Esophagus muscularis mucosa (tissue), 4 donors: Measurements from ENCODE around the gene HPS6. TPM values are rescaled to one million over a fixed set of nuclear protein-coding genes. Genes with fewer than 3 reads are reported as not detected.
A peak's percentile ranks its signal among the peaks of the same experiment; 100 is the strongest.

Source experiments
- DNase-seq: peaks from one replicate; pipeline ENCODE4 v3.0.0-alpha.2; 2017; ENCODE audit errors: extremely low spot score
- H3K27ac ChIP-seq, 4 donors: fragments of 200-600 bp; sonication (generic); replicated peaks in 1 of 4; 1 replicate in 3 of 4; 2 replicates in 1 of 4; pipeline ENCODE4 v1.5.1; 2016 to 2019; ENCODE audit warnings: mild to moderate bottlenecking in 1 of 4
- H3K27me3 ChIP-seq, 4 donors: fragments of 200-600 bp; sonication (generic); one replicate each; pipeline versions ENCODE4 v1.5.1 to v1.6.0; 2016 to 2019
- H3K36me3 ChIP-seq, 4 donors: fragments of 200-600 bp; sonication (generic); one replicate each; pipeline ENCODE4 v1.5.1; 2016 to 2019
- H3K4me1 ChIP-seq, 4 donors: fragments of 200-600 bp; sonication (generic); one replicate each; pipeline ENCODE4 v1.5.1; 2016 to 2019
- H3K4me3 ChIP-seq, 4 donors: fragments of 200-600 bp; sonication (generic); 1 replicate in 2 of 4; 2 replicates in 2 of 4; pipeline ENCODE4 v1.5.1; 2016 to 2019; ENCODE audit warnings: mild to moderate bottlenecking in 4 of 4, moderate library complexity in 1 of 4
- H3K9me3 ChIP-seq, 4 donors: fragments of 200-600 bp; sonication (generic); 1 replicate in 3 of 4; 2 replicates in 1 of 4; pipeline ENCODE4 v1.5.1; 2016 to 2019
- CTCF ChIP-seq, 3 experiments: fragments of 200-600 bp in 2 of 3; fragments of 450-650 bp in 1 of 3; sonication (generic) in 2 of 3; IDR thresholded peaks; one replicate each; pipeline ENCODE4 v1.5.1; 2017 to 2019; ENCODE audit warnings: antibody characterized with exemption in 3 of 3, mild to moderate bottlenecking in 2 of 3, moderate library complexity in 1 of 3
- EP300 ChIP-seq: sonication (generic); formaldehyde crosslinking; IDR thresholded peaks from one replicate; pipeline ENCODE4 v1.6.1; 2017; ENCODE audit warnings: antibody characterized with exemption
- POLR2A ChIP-seq: fragments of 450-650 bp; IDR thresholded peaks from one replicate; pipeline ENCODE4 v1.6.1; 2017; ENCODE audit warnings: antibody characterized with exemption, moderate library complexity, mild to moderate bottlenecking, low read depth
- POLR2AphosphoS5 ChIP-seq, 2 donors: sonication (generic); formaldehyde crosslinking; IDR thresholded peaks; one replicate each; pipeline ENCODE4 v1.6.1; 2017; ENCODE audit warnings: antibody characterized with exemption in 2 of 2
- WGBS: methylation state at CpG from one replicate; pipeline ENCODE4 v1.1.5; 2018; 5-methylcytosine and 5-hydroxymethylcytosine counted together
- intact Hi-C: fragments of 100-400 bp; cut with DNase I; formaldehyde crosslinking; loops from one replicate; pipeline ENCODE4 v1.15.1; 2023
- total RNA-seq, 4 donors: library from RNA; depleted of rRNA; stranded (reverse); fragments of >200 nt; gene quantifications; one replicate each; pipeline versions ENCODE4 v1.1.0 to v1.2.1, GENCODE V29; 2016

HPS6 gene
- total RNA-seq, 4 donors from 2014 or later, result 21.2 to 40.0 (median 28.2) TPM

DNA sequence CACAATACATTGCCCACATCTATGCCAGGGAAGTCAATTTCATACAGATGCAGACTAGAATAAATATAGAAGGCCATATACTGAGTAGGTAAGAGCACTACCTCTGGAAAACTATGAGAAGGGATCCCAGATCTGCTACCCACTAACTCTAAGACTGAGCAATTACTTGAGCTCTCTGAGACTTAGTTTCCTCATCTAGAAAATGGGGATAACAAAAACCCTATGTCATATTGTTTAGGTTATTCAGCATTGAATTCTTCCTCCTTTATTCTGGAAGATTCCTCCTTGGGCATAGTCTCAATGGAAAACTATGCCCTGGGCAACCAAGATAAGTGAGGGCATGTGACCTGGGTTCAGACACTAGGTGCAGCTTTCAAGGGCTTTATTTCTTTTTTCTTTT is 5.2 kb upstream of the HPS6 start:
- TF ChIP-seq POLR2A (no peak), CTCF (IDR thresholded peaks at IDR 0.05) (no peak), EP300 (no peak), POLR2AphosphoS5 (IDR thresholded peaks at IDR 0.05) (no peak)
- Histone ChIP-seq H3K36me3 (no peaks in the 10 kb centered on the region), H3K27me3 (no peaks in the 10 kb centered on the region), H3K4me3 (no peak overlapping the region), H3K4me1 (peaks cover 2 to 15% (median 9%) of the 10 kb centered on the region in 4 donors), H3K9me3 (no peaks in the 10 kb centered on the region), H3K27ac (no peak overlapping the region)
- intact Hi-C loops, result no loop called here
- no peak for DNase-seq

DNA sequence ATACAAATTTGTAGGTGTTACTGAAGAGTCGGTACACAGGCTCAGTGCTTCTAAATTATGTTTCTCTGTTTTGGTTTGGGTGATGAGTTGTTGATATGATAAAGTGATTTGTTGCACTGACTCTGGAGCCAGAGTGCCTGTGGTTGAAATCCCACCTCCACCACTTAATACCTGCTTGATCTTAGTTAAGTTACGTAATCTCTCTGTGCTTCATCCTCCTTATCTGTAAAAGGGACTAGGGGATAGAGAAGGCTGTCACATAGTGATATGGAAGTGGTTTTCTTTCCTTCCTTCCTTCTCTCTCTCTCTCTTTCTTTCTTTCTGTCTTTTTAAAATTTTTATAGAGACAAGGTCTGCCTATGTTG is 664 bp upstream of the HPS6 start:
- Histone ChIP-seq H3K4me3 (peak overlapping the region; percentile 69 to 99 (median 84)), H3K27ac (peak overlapping the region; percentile 88 to 98 (median 94))
- WGBS, result 75% methylated on average over 2 of the region's 2 CpGs

GRCh38 chr10:102065561-102066398 is 631 bp downstream of the HPS6 start:
- Histone ChIP-seq H3K36me3 (peaks cover 0 to 24% (median 17%) of the 10 kb centered on the region in 4 donors), H3K27me3 (no peaks in the 10 kb centered on the region), H3K9me3 (no peaks in the 10 kb centered on the region), H3K27ac (peak overlapping the region; percentile 88 to 98 (median 94)), H3K4me1 (peaks cover 32 to 44% (median 37%) of the 10 kb centered on the region in 4 donors), H3K4me3 (peak overlapping the region; percentile 69 to 99 (median 84))
- no peak for DNase-seq
- 11% methylated on average over 4 of the region's 63 CpGs for WGBS
- no peak for TF ChIP-seq POLR2AphosphoS5 (IDR thresholded peaks at IDR 0.05)
- no peak for TF ChIP-seq EP300
- no peak for TF ChIP-seq CTCF (IDR thresholded peaks at IDR 0.05)
- no peak for TF ChIP-seq POLR2A
- intact Hi-C loops, result no loop called here

More for the DNA sequence above, 664 bp upstream of the HPS6 start:
- Histone ChIP-seq H3K27me3 (no peaks in the 10 kb centered on the region), H3K9me3 (no peaks in the 10 kb centered on the region), H3K4me1 (peaks cover 32 to 44% (median 37%) of the 10 kb centered on the region in 4 donors), H3K36me3 (peaks cover 0 to 19% (median 17%) of the 10 kb centered on the region in 4 donors)
- DNase-seq, result no peak
- TF ChIP-seq POLR2AphosphoS5 (IDR thresholded peaks at IDR 0.05) (no peak), CTCF (IDR thresholded peaks at IDR 0.05) (no peak), POLR2A (no peak)
- intact Hi-C loops, result no loop called here

GRCh38 chr10:102066399-102067088 is 1.4 kb downstream of the HPS6 start:
- no peak for DNase-seq
- 91% methylated on average over 8 of the region's 16 CpGs for WGBS

More at GRCh38 chr10:102066399-102067088, 1.4 kb downstream of the HPS6 start:
- Histone ChIP-seq H3K4me3 (peak overlapping the region; percentile 69 to 99 (median 84)), H3K36me3 (peaks cover 0 to 24% (median 17%) of the 10 kb centered on the region in 4 donors), H3K27me3 (no peaks in the 10 kb centered on the region), H3K9me3 (no peaks in the 10 kb centered on the region), H3K27ac (peak overlapping the region; percentile 88 to 98 (median 94)), H3K4me1 (peaks cover 32 to 44% (median 37%) of the 10 kb centered on the region in 4 donors)
- intact Hi-C loops, result no loop called here
- TF ChIP-seq POLR2A (no peak), EP300 (no peak), CTCF (IDR thresholded peaks at IDR 0.05) (no peak), POLR2AphosphoS5 (IDR thresholded peaks at IDR 0.05) (no peak)
